ENCODE data around the gene SOWAHA.
"Not testable (repeated sequence)": the region's sequence is repeated elsewhere in the genome, so short reads cannot be mapped to it uniquely, and the experiment has no call there.

The SOWAHA gene

DNA sequence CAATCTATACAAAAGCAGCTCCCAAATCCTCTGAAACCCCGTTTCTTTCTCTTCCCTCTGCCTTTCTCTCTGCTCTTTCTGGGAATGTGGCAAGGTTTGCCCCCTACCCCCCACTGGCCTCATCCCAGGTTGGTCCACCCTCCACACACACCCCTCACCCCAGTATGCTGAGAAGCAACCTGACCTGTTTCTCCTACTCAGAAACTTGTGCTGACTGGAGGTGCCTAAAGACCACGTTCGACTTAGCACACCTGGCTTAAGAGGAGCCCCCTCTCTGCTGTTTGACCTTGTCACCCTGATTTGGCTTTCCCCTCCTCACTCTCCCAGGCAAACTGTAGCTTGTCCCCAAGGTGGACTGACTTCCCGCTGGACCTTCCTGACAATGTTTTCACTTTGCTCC is 35.0 kb upstream of the SOWAHA start:
- DNase-seq, result no peak

DNA sequence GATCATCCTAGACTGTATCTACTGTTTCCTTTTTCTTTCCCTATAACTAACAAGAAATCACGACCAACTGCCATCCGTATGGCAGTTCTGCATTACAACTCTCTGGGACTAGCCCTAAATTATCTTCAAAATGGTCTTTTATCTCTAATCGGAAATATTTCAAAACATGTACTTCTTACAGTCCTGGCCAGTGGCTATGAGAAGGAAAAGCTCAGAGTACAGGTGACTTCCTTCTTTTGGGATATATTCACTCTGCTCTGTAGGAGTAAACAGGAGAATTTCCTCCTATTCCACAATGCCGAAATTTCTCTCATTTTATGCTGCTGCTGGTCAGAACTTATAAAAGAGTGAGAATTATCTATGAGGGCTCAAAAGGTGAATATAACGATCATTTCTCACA is 34.2 kb upstream of the SOWAHA start:
- DNase-seq, result no peak

DNA sequence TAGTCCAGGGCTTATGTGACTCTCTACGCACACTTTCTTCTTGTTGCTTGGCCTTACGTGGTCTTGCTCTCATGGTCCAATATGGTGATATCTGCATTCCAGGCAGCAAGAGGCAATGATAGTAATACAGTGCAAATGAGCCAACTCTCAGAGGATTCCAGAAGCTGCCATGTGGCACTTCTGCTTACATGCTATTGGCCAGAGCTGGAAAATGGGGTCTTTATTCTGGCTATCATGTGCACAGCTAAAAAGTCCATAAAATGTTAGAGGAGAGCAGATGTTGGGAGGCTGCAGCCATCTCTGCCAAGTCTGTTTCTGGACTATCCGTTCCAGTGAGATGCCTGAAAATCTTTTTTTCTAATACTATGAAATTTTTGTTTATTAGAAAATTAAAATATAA is 33.1 kb upstream of the SOWAHA start:
- no peak for DNase-seq

DNA sequence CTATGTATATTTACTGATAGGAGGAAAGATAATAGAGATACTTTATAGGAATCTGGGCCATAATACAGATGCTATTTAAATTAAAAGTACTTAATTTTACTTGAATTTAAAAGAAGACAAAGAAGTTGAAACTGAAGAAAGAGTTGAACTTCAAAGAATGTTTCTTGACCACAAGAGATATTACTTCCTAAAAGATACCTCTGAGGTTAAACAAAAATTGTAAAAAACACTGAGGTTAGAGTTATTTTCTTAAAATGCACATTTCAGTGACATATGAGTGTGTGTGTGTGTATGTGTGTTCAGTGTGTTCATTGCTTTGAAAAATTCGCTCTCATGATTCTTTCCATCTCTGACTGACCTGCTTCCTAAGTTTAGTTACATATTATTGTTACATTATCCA is 32.5 kb upstream of the SOWAHA start:
- DNase-seq, result no peak

DNA sequence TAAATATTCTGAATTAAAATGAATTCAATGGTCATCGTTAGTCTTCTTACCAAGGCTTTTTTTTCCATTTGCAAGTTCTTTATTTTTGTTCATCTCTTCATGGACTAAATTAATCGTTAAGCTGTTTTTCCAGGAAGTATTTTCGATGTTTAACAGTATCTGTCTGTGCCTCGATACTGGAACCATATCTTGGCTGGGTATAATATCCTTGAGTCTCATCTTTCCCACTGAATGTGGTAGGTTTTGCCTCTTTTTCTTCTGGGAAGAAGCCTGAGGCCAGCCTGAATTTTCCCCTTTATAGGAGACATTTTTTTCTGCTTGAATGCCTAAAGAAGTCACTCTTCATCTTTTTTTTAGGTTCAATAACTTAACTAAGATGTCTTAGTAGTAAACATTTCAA is 32.1 kb upstream of the SOWAHA start:
- no peak for DNase-seq

DNA sequence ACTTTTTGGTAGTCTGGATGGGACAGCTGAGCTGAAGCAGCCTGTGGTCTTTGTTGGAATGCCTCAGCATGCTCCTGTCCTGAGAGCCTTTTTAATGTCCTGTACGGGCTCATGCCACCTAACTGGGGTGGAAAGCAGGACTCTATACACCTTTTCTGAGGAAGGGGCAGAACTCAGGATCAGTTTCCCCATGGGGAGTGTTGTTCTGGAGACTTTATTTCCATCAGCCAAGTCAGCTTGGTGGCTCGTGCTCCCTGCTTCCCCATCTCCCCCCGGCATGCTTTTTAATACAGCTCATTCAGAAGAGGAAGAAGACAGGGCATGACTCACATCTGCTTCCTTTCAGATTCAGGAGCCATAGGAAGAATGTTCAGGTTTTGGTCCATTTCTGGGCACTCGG is 31.0 kb upstream of the SOWAHA start:
- DNase-seq, result peak; percentile 81

DNA sequence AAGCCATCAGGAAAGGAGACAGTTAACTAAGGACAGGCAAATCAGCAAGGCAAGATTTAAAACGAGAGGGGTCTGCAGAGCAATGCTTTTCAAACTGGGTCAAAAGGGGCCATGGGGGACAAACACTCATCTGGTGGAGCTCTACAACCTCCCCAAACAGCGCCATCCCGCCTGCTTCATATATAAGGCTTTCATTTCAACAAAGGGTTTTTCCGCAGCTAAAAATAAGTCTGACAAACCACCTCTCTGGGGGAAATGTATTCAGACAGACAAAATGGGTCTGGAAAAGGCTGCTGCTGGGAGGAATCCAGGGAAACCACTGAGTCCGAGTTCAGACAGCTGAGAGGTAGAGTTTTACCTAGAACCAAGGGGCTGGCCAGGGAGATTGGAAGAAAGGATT is 27.7 kb upstream of the SOWAHA start:
- DNase-seq, result peak; percentile 38

DNA sequence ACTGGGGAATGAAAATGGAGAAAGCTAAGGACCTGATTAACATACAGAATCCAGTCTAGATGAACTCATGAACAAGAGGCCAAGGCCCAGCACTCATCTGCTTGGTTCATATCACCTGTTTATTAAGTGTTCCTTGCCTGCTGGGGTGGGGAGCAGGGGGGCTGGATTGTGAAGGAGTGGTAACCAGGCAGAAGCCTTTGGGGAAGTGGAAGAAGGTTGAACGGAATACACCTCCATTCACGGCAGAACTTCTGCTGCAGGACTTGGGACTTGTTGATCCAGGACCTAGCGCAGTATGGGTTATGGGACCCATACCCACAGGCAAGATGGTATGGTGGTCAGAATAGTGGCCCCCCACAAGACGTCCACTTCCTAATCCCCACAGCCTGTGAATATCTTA is 27.2 kb upstream of the SOWAHA start:
- no peak for DNase-seq

DNA sequence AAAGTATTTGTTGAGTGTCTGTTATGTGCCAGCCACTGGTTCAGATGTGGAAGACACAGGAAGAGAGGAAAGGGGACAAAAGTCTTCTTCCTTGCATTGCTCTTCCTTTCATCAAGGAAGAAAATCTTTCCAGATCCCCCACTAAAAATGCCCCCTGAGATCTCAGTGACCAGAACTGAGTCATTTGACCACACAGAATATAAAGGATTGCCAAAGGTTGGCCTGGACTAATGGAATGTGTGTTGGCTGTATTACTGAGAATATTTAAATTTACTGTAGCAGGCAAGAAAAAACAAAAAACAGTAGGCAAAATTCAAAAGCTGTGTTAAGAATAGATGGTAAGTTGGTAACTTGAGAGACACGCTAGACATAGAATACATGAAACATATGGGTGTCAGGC is 26.0 kb upstream of the SOWAHA start:
- DNase-seq, result peak; percentile 65

DNA sequence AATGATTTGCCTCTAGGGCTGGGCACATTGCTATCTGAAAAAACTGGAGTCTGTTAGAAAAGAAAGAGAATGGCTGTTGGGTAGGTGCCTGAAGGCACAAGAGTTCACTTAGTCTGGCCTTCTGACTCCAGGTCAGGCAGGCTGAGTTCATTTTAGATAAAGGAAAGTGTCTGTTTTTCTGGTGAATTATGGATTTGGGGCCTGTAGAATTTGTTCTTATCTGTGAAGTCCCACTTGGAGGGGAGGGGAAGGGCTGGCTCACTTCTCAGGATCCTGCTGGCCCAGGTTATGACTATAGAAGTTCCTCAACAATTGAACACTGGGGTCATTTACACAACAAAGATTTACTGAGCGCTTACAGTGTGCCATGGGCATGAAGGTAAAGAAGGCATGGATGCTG is 24.6 kb upstream of the SOWAHA start:
- DNase-seq, result no peak

DNA sequence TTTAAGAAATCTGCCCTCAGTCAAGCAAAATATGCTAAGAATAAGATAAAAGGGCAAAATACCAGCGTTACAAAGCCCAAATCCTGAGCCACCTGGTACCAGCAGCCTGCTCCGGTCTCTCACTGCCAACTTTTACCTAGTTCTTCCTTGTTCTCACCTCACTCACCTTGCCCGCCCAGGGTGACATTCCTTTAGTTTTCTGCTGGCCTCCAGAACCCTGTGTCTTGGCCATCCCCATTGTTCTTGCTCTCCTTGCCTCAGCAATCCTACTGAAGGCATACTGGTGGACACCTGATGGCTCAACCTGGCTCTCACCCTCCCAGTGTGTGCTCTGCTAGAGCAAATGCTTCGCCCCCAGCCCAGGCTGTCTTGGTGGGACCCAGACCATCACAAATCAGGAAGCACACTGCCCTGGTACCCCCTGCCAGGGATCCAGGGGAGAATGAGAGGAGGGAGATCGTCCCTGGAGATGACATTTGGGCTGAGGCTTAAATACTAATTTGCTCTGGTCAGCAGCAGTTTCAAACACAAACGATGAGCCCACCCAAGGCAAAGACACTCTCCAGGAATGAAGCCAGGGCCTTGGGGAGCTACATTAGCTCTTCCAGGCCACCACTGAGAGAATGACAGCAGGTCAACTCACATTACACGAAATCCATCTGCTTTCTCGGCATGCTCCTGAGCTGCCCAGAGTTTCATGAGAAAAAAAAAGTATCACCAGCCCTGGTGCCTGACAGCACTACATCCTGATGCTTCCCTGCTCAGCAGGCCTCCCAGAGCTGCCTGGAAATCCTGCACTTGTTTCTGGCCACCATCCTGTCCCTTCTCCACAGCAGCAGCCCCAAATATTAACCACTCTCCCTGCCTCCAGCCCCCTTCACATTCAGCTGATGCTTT is 23.9 kb upstream of the SOWAHA start:
- DNase-seq, result no peak

DNA sequence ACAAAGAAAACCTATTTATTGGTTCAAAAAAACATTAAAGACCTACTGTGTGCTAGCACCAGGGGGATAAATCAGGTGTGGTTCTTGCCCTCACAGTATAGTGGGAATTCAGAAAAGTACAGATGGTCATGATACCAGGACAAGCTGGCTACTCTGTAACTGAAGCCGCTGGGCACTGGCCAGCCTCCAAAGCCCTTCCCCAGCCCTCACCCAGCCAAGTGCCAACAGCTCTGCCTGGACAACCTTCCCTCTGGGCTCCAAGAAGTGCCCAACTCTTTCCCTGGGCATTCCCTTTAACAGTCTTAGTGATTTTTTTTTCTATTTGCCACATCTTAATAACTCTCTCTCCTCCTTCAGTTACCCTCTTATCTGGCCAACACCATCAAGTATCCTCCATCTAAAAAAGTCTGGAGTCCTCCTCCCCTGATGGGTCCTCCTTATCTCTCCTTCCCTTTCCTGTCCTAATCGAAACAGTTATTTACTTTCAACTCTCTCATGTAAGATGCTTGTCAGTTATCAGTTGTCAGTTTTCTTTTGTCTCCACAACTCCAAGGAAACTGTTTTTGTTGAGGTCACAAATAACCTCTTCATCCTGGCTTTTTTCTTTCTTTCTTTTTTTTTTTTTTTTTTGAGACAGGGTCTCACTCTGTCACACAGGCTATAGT is 22.8 kb upstream of the SOWAHA start:
- no peak for DNase-seq

DNA sequence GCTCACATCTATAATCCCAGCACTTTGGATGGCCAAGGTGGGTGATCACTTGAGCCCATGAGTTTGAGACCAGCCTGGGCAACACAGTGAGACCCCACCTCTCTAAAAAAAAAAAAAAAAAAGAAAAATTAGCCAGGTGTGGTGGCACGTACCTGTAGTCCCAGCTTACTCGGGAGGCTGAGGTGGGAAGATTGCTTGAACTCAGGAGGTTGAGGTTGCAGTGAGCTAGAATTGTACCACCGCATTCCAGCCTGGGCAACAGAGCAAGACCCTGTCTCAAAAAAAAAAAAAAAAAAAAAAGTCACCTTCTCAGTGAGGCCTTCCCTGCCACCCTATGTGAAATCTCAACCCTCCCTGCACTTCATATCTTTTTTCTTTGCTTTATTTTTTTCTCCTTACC is 22.1 kb upstream of the SOWAHA start:
- no peak for DNase-seq

DNA sequence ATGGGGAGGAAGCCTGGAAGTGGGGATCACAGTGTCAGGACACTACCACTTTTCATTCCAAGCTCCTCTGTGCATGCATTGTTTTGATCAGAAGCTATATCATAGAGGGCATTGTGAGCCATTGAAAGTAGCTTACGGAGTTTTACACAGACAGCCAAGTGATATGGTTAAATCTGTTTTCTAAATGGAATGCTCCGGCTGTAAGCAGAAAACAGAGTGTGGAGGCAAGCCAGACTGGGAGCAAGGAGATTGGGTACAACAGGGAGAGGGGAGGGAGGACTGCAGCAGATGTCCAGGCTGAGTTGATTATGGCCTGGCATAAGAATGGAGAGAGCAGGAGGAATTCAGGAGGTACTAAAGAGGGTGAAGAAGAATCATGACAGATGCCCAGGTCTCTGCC is 15.5 kb upstream of the SOWAHA start:
- no peak for DNase-seq

DNA sequence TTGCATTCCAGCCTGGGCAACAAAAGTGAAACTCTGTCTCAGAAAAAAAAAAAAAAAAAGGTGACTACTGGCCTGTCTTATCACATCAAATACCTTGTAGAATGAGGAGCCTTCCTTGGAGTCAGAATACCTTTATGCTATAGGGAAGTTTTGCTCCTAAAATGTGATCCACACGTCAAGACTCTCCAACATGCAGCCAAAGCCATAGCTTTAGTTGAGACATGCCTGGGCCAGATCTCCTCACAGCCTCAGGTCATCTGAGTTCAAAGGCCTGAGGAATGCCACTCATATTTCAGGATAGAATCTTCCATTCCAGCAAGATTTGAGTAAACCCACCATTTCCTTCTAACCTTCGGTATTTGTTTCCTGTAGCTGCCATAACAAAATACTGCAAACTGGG is 13.7 kb upstream of the SOWAHA start:
- no peak for DNase-seq

DNA sequence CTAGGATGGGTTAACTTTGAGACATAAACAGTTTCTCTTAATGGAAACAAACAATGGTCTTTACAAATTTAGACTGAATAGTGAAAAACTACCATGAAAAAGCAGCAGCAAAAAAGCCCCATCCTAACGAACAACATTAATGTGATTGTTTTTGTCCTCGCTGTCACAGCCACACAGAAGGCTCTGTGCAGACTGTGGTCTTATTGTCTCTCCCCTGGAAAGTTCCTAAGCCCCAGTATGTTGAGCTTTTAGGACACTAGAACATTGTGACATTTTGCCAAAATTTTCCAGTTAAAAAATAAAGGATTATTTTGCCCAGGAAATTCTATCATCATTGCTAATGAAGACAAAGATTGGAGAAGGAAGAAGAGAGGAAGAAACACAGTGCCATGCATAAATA is 12.6 kb upstream of the SOWAHA start:
- no peak for DNase-seq

DNA sequence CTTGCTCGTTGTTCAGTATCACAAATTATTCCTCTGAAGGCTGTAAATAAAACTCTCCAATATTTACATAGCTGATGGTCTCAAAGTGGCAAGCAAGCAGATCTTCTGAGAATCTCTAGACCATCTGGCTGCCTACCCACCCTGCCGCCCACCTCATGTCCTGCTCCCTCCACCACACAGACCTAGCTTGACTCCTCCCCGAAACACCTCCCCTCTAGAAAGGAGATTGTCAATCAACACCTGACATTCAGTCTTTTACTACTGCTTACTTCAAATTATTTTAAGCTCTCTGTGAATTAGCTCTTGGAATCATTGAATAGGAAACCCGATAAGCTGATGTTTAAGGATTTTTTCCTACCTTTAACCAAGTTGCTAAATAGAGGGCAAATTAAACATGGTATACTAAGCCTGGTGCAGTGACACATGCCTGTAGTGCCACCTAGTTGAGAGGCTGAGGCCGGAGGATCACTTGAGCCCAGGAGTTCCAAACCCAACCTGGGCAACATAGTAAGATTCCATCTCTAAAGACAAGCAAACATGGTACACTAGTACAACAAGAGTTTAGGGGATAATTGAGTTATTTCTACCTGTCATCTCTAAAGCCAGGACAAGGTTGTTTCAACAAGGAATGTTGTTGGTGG is 10.9 kb upstream of the SOWAHA start:
- DNase-seq, result no peak

DNA sequence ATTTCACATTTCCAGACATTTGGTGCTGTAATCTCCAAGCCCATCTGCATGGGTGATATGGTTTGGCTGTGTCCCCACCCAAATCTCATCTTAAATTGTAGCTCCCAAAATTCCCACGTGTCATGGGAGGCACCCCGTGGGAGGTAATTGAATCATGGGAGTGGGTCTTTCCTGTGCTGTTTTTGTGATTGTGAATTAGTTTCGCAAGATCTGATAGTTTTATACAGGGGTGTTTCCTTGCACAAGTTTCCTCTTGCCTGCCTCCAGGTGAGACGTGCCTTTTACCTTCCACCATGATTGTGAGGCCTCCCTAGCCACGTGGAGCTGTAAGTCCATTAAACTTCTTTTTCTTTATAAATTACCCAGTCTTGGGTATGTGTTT is 10.4 kb upstream of the SOWAHA start:
- not testable (repeated sequence) for DNase-seq

DNA sequence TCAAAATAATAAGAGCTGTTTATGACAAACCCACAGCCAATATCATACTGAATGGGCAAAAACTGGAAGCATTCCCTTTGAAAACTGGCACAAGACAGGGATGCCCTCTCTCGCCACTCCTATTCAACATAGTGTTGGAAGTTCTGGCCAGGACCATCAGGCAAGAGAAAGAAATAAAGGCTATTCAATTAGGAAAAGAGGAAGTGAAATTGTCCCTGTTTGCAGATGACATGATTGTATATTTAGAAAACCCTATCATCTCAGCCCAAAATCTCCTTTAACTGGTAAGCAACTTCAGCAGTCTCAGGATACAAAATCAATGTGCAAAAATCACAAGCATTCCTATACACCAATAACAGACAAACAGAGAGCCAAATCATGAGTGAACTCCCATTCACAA is 8.9 kb upstream of the SOWAHA start:
- DNase-seq, result not testable (repeated sequence)

DNA sequence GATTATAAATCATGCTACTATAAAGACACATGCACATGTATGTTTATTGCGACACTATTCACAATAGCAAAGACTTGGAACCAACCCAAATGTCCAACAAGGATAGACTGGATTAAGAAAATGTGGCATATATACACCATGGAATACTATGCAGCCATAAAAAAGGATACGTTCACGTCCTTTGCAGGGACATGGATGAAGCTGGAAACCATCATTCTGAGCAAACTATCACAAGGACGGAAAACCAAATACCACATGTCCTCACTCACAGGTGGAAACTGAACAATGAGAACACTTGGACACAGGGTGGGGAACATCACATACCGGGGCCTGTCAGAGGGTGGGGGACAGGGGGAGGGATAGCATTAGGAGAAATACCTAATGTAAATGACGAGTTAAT is 7.2 kb upstream of the SOWAHA start:
- DNase-seq, result not testable (repeated sequence)

DNA sequence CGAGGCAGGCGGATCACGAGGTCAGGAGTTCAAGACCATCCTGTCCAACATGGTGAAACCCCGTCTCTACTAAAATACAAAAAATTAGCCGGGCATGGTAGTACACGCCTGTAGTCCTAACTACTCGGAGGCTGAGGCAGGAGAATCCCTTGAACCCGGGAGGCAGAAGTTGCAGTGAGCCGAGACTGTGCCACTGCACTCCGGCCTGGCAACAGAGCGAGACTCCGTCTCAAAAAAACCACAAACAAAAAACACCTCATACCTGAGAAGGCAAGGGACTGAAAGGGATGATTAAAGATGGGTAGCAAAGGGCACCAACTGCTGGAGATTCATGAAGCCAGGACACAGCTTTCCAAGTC is 6.3 kb upstream of the SOWAHA start:
- not testable (repeated sequence) for DNase-seq

DNA sequence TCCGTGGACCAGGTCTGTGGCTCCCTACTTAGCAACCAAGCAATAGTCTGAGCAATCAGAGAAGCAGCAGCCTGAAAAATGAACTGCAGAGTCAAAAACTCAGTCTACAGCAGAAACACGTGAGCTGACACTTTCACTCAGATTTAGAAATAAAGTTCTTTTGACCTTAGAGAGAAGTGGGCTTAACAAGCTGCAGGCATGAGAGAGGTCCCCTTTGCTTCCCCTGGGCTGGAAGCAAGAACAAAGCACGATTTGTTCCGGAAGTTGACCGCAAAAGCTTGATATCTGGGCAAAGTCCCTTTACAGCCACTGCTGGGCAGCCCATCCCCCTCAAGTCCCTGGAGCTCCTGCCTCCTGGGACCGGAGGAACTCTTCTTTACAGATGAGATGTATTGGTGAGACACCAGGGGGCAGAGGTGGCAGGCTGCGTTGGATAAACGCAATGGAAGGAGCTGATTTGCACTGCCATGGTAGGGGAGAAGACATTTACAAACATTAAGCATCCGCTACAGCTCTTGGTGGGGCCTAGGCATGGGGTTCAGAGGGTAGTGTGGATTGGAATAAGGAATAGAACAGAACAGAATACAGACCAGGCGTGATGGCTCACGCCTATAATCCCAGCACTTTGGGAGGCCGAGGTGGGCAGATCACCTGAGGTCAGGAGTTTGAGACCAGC is 5.8 kb upstream of the SOWAHA start:
- no peak for DNase-seq

DNA sequence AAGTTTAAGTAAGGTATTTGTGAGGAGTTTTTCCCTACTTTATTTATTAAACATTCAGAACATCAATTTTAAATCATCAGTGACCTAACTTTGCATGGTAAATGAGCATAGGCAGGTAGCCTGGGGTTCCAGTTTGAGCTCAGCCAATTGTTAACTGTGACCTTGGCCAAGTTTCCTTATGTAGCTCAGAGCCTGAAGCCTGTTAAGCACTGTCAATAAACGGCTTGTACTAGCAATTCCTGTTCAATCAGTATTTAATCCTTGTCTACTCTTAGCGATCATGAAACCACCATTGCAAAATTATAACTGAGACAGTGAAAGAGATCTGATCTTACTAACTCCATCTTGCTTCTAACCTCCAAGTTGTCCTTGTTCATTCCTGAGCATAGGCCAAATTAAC is 4.7 kb upstream of the SOWAHA start:
- no peak for DNase-seq

DNA sequence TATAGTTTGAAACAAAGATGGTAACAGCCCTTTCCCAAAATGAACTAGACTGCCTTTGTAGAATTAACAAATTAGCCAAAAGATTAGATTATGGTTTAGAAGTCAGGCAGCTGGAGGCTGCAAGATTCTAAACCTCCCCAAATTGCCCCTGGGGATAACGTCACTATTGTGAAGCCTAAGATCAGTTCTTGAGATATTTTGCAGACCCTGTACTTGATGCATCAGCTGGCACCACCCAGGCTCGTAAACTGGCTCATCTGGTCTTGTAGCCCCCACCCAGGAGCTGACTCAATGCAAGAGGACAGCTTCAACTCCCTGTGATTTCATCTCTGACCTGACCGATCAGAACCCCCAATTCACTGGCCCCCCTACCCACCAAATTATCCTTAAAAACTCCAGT is 4.2 kb upstream of the SOWAHA start:
- no peak for DNase-seq
